ENCODE results near the gene TMEM31.

TMEM31 gene

DNA sequence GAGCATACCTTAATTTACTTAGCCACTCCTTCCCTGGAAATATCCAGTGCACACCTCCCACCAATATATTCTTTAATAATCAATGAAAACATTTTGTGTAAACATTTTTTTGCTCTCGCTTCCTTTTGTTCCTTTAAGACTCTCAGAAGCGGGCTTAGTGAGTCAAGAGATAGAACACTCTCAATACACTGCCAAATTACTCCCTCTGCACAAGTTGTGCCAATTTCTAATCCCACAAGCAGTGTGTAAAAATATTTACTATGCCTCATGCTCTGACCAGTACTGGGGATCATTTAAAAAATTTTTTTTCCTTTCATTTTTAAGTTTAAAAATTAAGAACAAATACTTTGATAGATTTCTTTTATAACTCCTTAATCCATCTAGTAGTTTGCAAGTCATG is 29.3 kb upstream of the TMEM31 start:
- no peak overlapping the region for H3K27ac ChIP-seq
- TF ChIP-seq, protein P1, sequence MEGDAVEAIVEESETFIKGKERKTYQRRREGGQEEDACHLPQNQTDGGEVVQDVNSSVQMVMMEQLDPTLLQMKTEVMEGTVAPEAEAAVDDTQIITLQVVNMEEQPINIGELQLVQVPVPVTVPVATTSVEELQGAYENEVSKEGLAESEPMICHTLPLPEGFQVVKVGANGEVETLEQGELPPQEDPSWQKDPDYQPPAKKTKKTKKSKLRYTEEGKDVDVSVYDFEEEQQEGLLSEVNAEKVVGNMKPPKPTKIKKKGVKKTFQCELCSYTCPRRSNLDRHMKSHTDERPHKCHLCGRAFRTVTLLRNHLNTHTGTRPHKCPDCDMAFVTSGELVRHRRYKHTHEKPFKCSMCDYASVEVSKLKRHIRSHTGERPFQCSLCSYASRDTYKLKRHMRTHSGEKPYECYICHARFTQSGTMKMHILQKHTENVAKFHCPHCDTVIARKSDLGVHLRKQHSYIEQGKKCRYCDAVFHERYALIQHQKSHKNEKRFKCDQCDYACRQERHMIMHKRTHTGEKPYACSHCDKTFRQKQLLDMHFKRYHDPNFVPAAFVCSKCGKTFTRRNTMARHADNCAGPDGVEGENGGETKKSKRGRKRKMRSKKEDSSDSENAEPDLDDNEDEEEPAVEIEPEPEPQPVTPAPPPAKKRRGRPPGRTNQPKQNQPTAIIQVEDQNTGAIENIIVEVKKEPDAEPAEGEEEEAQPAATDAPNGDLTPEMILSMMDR (conservative IDR thresholded peaks at IDR 0.05) = no peak

DNA sequence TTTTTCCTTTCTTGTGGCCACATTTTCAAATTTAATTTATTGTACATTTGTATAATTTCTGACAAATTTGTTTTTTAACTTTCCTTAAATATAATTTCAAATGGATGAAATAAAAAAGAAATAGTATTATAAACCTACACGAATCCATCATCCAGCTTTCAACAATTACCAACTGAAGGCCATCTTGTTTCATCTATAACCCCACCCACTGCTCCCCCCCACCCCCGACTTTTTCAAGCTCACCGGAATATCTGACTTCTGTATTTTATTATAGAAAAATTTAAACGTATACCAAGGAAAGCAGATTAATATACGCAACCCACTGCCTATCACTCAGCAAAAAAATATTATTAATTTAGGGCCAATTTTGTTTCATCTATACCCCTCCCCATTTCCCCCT is 25.3 kb upstream of the TMEM31 start:
- H3K27ac ChIP-seq = peak overlapping the region; percentile 85
- TF ChIP-seq, protein P1 (conservative IDR thresholded peaks at IDR 0.05) = no peak

DNA sequence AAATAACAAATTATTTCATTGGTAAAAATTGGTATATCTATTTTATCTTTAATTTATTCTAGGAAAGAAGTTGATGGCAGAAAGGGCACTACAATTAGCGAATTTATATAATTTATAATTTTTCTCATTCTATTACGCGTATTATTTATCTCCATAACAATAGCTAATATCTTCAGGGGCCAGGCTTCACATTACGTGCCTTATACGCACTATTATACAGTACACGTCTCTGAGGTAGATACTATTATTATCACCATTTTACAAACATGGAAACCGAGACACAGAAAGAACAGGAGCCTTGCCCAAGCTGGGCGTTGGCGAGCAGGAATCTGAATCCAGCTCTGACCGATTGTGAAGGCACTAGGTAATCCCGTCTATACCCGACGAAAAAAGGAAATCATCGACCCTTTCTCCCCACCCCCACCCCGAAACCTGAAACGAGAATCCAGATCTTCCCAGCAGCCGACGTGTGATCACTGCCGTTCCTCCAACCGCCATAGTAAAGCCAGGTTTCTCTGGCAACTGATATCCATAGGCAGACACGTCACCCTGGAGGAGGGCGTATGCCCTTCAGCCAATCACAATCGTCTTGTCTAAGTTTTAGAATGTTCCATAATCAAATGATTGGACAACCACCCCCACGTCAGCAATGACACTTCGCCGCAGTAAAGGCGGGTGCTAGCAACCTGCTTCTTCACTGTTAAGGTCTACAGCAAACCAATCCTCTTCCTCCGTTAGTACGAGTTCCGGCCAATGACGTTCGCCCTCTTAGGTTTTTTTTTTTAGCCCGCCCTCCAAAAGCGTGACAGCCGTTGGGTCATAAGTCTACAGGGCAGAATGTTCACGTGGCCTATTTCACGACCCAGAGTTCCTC is 24.3 kb upstream of the TMEM31 start, which contains the start of gene MORF4L2:
Gene MORF4L2 (minus strand): TSS at position 501 of the 874 bp plus-strand sequence. CDS start 9,672 bp downstream, outside the sequence.
- H3K27ac ChIP-seq = peak within 1 kb of the TSS; percentile 85
- TF ChIP-seq, protein P1 (conservative IDR thresholded peaks at IDR 0.05) = no peak

DNA sequence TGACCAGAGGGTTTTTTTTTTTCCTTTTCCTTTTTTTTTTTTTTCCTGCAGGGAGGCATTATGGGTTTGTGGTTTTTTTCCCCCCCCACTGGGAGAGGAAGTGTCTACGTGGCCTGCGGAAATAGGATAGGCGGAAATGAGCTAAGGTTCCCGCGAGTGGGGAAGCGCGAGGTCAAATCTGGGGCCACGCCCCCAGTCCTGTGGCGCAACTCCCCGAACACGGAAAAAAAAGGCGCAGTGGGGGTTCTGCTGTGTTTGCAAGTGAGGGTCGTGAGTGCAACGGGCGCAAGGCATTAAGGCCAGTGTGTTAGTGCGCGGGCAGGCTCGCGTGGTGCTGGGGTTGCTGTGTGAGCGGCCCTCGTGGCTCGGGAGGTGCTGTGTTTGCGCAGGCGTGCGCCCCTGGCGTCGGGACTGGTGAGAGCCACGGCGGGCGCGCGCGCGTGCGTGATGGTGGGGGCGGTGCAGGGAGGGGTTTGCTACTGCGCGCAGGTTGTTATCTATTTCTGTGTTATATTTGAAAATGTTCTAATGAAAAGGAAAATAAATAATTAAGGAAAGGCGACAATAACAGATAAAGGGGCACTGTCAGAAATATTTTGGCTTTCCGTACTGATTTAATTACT is 23.5 kb upstream of the TMEM31 start:
- TF ChIP-seq, protein P1 (conservative IDR thresholded peaks at IDR 0.05) = no peak
- peak overlapping the region; percentile 85 for H3K27ac ChIP-seq

DNA sequence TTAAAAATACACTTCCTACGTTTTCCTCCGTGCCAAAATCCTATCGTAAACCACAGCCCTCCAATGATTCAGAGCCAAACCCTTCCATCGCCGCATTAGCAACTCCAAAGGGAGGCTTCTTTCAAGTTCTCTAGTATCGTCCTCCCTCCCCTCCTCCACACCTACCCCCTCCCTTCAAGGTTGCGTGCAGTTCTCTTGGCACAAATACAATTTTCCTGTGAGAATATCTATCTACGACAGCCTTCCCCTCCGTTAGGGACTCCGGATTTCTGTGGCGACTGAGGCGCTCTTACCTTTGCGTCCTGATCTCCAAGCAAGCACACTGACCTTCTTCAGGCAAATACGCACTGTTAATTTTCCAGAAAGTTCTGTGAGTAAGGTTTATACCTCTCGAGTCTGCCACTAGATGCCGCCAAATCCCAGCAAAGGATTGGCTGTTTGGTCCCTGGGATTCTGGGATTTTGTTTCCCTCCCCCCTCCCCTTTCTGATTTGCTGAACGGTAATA is 23.0 kb upstream of the TMEM31 start:
- TF ChIP-seq, protein P1 (conservative IDR thresholded peaks at IDR 0.05) = peak; percentile 62
- peak overlapping the region; percentile 85 for H3K27ac ChIP-seq

DNA sequence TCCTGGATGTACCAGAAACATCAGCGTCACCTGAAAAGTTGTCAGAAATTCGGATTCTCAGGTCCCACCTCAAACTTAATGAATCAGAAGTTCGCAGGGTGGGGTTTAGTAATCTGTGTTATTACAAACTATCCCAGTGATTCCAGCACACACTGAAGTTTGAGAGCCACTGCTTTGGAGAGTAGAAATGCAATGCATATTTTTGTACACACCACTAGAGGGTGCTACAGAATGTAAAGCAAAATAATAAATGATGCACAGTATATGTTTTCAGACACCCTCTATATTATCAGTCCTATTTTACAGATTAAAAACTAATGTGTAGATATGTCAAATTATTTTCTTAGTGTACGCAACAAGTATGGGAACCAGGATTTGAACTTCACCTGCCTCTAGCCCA is 21.8 kb upstream of the TMEM31 start:
- no peak overlapping the region for H3K27ac ChIP-seq
- TF ChIP-seq, protein P1 (conservative IDR thresholded peaks at IDR 0.05) = peak; percentile 63

DNA sequence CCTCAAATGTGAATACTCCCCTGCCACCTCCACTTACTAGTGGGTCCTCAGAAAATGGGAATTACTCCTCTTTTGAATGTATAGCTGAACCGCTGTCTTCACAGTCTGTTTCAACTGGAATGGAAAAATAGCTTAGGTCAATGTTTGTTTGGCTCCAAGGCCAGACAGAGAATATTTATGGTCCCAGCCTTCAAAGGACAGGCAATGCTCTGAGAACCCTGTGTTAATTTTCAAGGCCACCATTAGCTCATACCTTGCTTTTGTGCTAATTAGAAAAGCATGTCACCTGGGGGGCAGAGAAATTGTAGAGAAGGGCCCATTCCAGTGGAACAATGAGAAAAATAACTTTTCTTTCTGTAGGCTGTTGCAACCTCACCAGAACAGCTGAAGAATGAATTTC is 19.6 kb upstream of the TMEM31 start:
- TF ChIP-seq, protein P1 (conservative IDR thresholded peaks at IDR 0.05) = no peak
- H3K27ac ChIP-seq = no peak overlapping the region
